Measurements from ENCODE around the gene IQCE.

IQCE gene

DNA sequence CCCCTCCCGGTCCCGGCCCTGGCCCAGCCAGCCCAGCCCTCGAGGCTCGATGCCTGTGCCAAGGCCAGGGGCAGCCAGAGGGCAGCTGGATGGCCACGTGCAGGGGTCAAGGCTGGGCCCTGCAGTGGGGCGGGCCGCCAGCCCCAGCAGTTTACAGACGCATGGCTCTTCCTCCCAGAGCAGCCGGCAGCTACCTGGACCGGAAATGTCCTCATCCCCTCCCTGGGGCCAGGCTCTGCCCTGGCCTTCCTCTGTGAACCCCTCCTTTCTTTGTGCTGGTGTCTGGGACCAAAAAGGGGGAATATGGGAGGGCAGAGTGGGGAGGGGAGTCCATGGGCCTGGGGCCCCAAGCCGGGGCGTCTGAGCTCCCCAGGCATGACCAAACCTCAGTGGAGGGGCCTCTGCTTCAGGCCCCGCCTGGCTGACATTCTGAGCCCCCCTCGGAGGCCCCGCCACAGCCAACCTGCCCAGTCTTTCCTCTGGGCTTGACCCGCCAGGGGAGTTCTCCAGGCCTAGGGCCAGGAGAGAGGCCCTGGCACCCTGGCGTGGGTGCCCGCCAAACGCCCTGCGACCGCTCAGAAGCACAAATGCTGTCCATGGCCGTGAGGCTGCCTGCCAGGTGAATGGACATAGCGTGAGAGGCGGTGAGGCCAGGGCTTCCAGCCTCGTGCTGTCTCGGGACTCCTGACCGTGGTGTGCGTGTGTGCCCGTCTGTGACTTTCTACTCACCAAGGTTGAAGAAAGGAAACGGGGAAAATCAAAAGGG lies 104.5 kb downstream of the IQCE start:
- no peak for DNase-seq (ENCODE audit: low read depth)

DNA sequence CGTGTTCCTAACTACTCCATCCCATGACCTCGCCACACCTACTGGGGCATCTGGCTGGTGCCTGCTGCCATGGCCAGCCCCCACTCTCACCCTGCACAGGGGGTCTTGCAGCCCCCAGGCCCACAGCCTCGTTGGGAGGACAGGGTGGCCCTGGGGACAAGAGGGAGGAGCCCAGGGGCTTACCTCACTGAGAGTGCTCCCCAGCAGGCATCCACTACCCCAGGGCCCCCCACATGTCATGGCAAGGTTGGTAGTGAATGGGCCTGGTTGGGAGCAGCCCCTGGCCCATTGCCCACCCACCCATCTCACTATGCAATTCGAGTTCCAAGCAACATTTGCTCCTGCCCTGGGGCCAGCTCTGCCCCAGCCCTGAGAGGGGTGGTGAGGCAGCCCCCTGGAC lies 105.2 kb downstream of the IQCE start:
- DNase-seq (ENCODE audit: low read depth) = no peak
